OCI-LY3 (cell line): ENCODE data around the gene DCHS2.

ENCODE experiments used
- CTCF ChIP-seq: fragments of 200-600, 300-600 bp; sonication (generic); IDR thresholded peaks from 2 replicates; pipeline ENCODE4 v1.5.1; 2014; ENCODE audit warnings: antibody characterized with exemption, low read length, low read depth
- EZH2phosphoT487 ChIP-seq: fragments of 200-600 bp; shearing (Covaris generic); IDR thresholded peaks from 2 replicates; pipeline ENCODE4 v1.6.1; 2018; ENCODE audit warnings: antibody characterized with exemption, mixed run types, low read depth

GRCh38 chr4:154416190-154416547 is 75.4 kb downstream of the DCHS2 start:
- TF ChIP-seq CTCF, result peak; percentile 72
- no peak for TF ChIP-seq EZH2phosphoT487
